IMR-90 (cell line): ENCODE data around the gene PRKG2.

ENCODE experiments used
- CEBPB ChIP-seq: IDR thresholded peaks from 2 replicates; pipeline ENCODE4 v1.6.1; 2012; ENCODE audit warnings: low read depth, low read length, improper control_type of control experiment
- CTCF ChIP-seq: conservative IDR thresholded peaks from 2 replicates; pipeline ENCODE4 v1.5.1; 2012; ENCODE audit warnings: mild to moderate bottlenecking, low read depth, low read length, improper control_type of control experiment
- MAZ ChIP-seq: IDR thresholded peaks from 2 replicates; pipeline ENCODE4 v1.6.1; 2012; ENCODE audit warnings: low read depth, mild to moderate bottlenecking, low read length, improper control_type of control experiment, moderate library complexity, borderline replicate concordance
- MXI1 ChIP-seq: IDR thresholded peaks from 2 replicates; pipeline ENCODE4 v1.6.1; 2012; ENCODE audit warnings: low read depth, mild to moderate bottlenecking, low read length, moderate library complexity, borderline replicate concordance
- POLR2A ChIP-seq: IDR thresholded peaks from 2 replicates; pipeline ENCODE4 v1.6.1; 2012; ENCODE audit warnings: mild to moderate bottlenecking, low read depth, low read length
- RFX5 ChIP-seq: IDR thresholded peaks from 2 replicates; pipeline ENCODE4 v1.8.0; 2012; ENCODE audit warnings: low read depth, mild to moderate bottlenecking, low read length, moderate library complexity
- USF2 ChIP-seq: fragments of 150-350 bp; IDR thresholded peaks from 2 replicates; pipeline ENCODE4 v1.6.1; 2017; ENCODE audit warnings: mild to moderate bottlenecking, antibody characterized with exemption, low read length, low read depth

- TF ChIP-seq MXI1 (no peak), CEBPB (no peak), CTCF (no peak), POLR2A (no peak), MAZ (peak; percentile 32; the same call in 1 of the 2 replicates), RFX5 (no peak), USF2 (peak; percentile 42; the same call in 1 of the 2 replicates)
Observed at GRCh38 chr4:81214881-81215868, at the start of gene PRKG2.
